Measurements from ENCODE around the gene RCAN2. TPM values are rescaled to one million over a fixed set of nuclear protein-coding genes. Genes with fewer than 3 reads are reported as not detected.
"Not testable (repeated sequence)": the region's sequence is repeated elsewhere in the genome, so short reads cannot be mapped to it uniquely, and the experiment has no call there.

Gene RCAN2
- total RNA-seq, 1 donor from 2014 or later, result 4.6 TPM

DNA sequence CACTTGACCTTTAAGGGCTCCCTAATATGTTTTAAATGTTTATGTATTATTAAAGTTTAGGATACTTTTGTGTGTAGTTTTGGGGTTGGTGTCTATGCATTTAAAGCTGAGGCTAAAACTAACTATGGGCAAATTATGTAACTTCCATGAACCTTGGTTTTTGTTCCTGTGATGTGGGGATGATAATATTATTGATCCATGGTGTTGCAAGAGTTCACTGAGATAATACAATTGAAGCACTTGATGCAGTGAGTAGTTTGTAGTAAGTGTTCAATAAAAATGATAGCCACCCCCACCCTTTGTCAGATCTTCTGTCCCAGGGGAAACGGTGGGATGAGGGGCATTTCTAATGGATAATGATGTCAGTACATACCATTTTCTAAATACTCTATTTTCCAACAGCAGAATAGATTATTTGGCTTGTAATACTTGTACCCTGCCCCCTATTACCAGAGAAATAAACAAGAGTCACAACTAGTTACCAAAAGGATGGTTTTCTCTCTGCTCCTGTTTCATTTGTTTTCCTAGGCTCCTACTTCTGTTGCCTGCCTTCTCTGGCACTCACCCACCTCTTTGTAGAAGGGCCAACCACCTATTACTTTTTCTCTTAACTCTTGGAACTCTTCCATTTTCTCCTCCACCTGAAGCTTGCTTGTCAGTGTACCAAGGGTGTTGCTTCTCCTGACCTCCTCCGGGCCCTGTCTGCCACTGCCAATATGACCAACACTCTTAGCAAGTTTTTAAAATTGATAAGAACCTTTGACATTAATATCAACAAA is 97.9 kb downstream of the RCAN2 start:
- no peaks in the 10 kb centered on the region for H3K36me3 Mint-ChIP-seq
- H3K4me3 Mint-ChIP-seq, result no peak overlapping the region
- peaks cover 4% of the 10 kb centered on the region for H3K27me3 Mint-ChIP-seq
- H3K4me1 Mint-ChIP-seq (ENCODE audit: unreplicated experiment), result no peaks in the 10 kb centered on the region
- H3K9me3 Mint-ChIP-seq, result no peaks in the 10 kb centered on the region
- H3K27ac Mint-ChIP-seq, result no peak overlapping the region
- no peak for DNase-seq (ENCODE audit: extremely low spot score, unreplicated experiment)
- TF ChIP-seq, protein P1, sequence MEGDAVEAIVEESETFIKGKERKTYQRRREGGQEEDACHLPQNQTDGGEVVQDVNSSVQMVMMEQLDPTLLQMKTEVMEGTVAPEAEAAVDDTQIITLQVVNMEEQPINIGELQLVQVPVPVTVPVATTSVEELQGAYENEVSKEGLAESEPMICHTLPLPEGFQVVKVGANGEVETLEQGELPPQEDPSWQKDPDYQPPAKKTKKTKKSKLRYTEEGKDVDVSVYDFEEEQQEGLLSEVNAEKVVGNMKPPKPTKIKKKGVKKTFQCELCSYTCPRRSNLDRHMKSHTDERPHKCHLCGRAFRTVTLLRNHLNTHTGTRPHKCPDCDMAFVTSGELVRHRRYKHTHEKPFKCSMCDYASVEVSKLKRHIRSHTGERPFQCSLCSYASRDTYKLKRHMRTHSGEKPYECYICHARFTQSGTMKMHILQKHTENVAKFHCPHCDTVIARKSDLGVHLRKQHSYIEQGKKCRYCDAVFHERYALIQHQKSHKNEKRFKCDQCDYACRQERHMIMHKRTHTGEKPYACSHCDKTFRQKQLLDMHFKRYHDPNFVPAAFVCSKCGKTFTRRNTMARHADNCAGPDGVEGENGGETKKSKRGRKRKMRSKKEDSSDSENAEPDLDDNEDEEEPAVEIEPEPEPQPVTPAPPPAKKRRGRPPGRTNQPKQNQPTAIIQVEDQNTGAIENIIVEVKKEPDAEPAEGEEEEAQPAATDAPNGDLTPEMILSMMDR (conservative IDR thresholded peaks at IDR 0.05), result no peak

DNA sequence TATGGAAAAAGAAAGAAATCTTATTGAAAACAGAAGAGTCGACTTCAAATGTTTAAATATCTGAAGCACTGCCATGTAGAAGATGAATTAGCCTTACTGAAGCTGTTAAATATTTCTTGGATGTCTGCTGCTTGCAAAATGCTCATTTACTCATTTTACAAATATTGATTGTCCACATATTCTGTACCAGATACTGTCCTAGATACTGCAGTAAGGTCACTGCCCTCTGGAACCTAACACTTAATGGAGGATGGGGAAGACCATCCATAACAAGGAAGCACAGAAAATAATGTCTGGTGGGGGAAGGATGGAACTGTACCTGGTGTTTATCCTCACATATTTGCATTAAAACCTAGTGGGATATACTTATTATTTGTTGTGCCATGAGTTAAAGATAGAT is 99.0 kb downstream of the RCAN2 start:
- no peaks in the 10 kb centered on the region for H3K9me3 Mint-ChIP-seq
- no peak overlapping the region for H3K4me3 Mint-ChIP-seq
- H3K4me1 Mint-ChIP-seq (ENCODE audit: unreplicated experiment), result no peaks in the 10 kb centered on the region
- no peak overlapping the region for H3K27ac Mint-ChIP-seq
- peaks cover 4% of the 10 kb centered on the region for H3K27me3 Mint-ChIP-seq
- TF ChIP-seq, protein P1 (conservative IDR thresholded peaks at IDR 0.05), result no peak
- no peaks in the 10 kb centered on the region for H3K36me3 Mint-ChIP-seq
- DNase-seq (ENCODE audit: extremely low spot score, unreplicated experiment), result no peak

DNA sequence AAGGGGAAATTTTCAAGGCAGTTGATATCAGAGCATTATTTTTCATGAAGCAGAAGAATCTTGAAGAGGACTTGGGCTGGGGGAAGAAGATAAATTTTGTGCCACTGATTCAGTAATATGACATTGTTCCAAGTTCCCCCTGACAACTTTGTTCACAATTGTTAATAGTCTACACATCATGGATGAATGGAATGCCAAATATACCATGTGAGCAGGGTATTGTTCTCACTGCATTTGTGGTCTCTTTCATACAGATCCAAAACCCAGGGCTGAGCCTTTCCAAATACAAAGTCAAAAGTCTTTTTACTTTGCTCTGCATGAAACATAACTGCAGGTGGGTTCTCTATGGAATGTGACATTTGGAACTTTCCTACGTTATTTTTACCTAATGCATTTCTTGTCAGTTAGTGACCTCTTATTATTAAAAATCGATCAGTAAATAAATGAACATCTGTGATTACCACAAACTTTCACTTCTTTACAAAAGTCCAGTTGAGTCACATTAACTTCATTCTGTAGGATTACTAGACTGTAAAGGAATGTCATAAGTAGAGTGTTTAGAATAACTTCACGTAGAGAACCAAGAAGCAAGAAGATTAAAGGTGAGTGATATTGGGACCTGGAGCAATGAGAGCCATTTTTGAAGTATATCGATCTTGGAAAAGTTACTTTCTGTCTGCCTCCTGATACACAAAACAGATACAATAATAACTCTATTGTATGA is 100.9 kb downstream of the RCAN2 start:
- Mint-ChIP-seq H3K4me3 (no peak overlapping the region), H3K27ac (no peak overlapping the region), H3K9me3 (no peaks in the 10 kb centered on the region), H3K36me3 (no peaks in the 10 kb centered on the region), H3K4me1 (ENCODE audit: unreplicated experiment) (no peaks in the 10 kb centered on the region), H3K27me3 (peaks cover 4% of the 10 kb centered on the region)
- TF ChIP-seq, protein P1 (conservative IDR thresholded peaks at IDR 0.05), result no peak
- DNase-seq (ENCODE audit: extremely low spot score, unreplicated experiment), result no peak

DNA sequence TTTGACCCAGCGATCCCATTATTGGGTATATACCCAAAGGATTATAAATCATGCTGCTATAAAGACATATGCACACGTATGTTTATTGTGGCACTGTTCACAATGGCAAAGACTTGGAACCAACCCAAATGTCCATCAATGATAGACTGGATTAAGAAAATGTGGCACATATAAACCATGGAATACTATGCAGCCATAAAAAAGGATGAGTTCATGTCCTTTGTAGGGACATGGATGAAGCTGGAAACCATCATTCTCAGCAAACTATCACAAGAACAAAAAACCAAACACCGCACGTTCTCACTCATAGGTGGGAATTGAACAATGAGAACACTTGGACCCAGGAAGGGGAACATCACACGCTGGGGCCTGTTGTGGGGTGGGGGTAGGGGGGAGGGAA is 103.5 kb downstream of the RCAN2 start:
- H3K4me1 Mint-ChIP-seq (ENCODE audit: unreplicated experiment); H3K4me3 Mint-ChIP-seq; H3K27ac Mint-ChIP-seq; H3K9me3 Mint-ChIP-seq; H3K27me3 Mint-ChIP-seq; H3K36me3 Mint-ChIP-seq; DNase-seq (ENCODE audit: extremely low spot score, unreplicated experiment): not testable (repeated sequence)

DNA sequence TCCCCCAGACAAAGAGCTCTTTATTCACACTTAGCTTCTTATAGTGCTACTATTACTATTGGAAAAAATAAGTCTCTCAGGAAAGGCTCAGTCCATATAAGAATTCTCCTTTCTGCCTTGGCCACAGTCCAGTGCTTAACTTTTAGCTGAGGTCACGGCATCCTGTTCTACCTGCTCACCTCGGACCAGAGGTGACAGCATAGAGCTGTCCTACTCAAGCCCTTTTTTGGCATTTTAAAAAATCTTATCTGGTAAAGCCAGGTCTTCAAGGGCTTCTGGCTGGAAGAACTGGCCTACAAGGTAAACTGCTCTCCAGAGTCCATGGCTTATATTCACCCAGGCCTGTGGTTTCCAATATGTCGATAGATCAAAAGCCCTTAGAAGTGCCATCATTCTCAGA is 109.7 kb downstream of the RCAN2 start:
- Mint-ChIP-seq H3K27ac (no peak overlapping the region), H3K4me3 (no peak overlapping the region), H3K36me3 (no peaks in the 10 kb centered on the region), H3K9me3 (no peaks in the 10 kb centered on the region), H3K4me1 (ENCODE audit: unreplicated experiment) (peaks cover 28% of the 10 kb centered on the region), H3K27me3 (no peaks in the 10 kb centered on the region)
- DNase-seq (ENCODE audit: extremely low spot score, unreplicated experiment), result no peak
- TF ChIP-seq, protein P1 (conservative IDR thresholded peaks at IDR 0.05), result no peak

DNA sequence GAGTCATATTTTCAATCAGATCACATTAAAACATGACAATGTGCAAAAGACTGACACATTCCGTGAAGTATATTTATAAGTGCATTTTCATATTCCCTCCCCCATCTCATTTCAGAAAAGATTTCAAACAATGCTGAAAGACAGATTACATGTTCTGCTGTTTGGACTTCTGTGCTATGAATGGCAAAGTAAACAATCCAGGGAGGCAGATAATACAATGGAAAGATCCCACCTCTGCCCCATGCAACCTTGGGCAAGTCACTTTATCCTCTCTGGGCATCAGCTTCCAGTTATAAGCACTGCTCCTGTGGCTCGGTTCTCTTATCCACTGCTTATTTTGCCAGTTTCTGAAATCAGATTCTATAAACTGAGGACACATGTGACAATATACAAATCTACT is 110.2 kb downstream of the RCAN2 start:
- no peak for DNase-seq (ENCODE audit: extremely low spot score, unreplicated experiment)
- H3K4me3 Mint-ChIP-seq, result no peak overlapping the region
- peaks cover 28% of the 10 kb centered on the region for H3K4me1 Mint-ChIP-seq (ENCODE audit: unreplicated experiment)
- TF ChIP-seq, protein P1 (conservative IDR thresholded peaks at IDR 0.05), result no peak
- no peak overlapping the region for H3K27ac Mint-ChIP-seq
- H3K9me3 Mint-ChIP-seq, result no peaks in the 10 kb centered on the region
- no peaks in the 10 kb centered on the region for H3K36me3 Mint-ChIP-seq
- no peaks in the 10 kb centered on the region for H3K27me3 Mint-ChIP-seq

All from type B pancreatic cell (in vitro differentiated cells).